Stimulated activated memory B cell treated with anti-CD40 and anti-IgM and Interleukin-4, amounts not matched to agents 10 μg/mL and 1 μg/mL and 100 μg/mL, for 72 hours (primary cell): Measurements from ENCODE around the gene ZDHHC1.
"Not testable (repeated sequence)": the region's sequence is repeated elsewhere in the genome, so short reads cannot be mapped to it uniquely, and the experiment has no call there.

Experiments used
- ATAC-seq: fragments of 150-1000 bp; cut with Tn5 transposase; 2 replicates; pipeline ENCODE4 v1.10.0; 2021
- H3K27ac Mint-ChIP-seq: one replicate; pipeline ENCODE4 v1.8.0; 2022; ENCODE audit warnings: mild to moderate bottlenecking, mixed read lengths
- H3K27me3 Mint-ChIP-seq: one replicate; pipeline ENCODE4 v1.8.0; 2022; ENCODE audit warnings: mixed read lengths
- H3K36me3 Mint-ChIP-seq: one replicate; pipeline ENCODE4 v1.8.0; 2022; ENCODE audit warnings: mixed read lengths
- H3K4me1 Mint-ChIP-seq: one replicate; pipeline ENCODE4 v1.8.0; 2022; ENCODE audit warnings: mixed read lengths
- H3K4me3 Mint-ChIP-seq: one replicate; pipeline ENCODE4 v1.8.0; 2022; ENCODE audit warnings: mild to moderate bottlenecking, moderate library complexity, mixed read lengths
- H3K9me3 Mint-ChIP-seq: one replicate; pipeline ENCODE4 v1.8.0; 2022; ENCODE audit warnings: mixed read lengths

Gene ZDHHC1

DNA sequence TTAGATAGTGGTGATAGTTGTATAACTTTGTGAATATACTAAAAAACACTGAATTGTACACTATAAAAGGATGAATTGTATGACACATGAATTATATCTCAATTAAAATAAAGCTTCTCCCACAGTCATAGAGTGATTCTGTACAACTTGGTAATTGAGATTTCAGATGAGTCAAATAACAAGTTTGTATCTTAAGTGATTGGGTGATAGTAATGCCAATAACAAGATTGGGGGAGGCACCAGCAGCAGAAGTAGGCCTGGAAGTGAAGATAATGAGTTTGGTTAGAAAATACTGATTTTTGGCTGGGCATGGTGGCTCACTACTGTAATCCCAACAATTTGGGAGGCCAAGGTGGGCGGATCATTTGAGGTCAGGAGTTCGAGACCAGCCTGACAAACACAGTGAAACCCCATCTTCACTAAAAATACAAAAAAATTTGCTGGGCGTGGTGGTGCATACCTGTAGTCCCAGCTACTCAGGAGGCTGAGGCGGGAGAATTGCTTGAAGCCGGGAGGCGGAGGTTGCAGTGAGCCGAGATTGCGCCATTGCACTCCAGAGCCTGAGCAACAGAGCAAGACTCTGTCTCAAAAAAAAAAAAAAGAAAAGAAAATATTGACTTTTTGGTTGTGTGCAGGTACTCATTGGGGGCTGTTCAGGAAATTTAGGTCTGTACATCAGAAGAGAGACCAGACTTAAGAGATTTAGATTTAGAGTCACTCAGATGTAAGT lies 56.6 kb downstream of the ZDHHC1 start:
- ATAC-seq, H3K27ac Mint-ChIP-seq, H3K27me3 Mint-ChIP-seq, H3K4me1 Mint-ChIP-seq, H3K36me3 Mint-ChIP-seq, H3K4me3 Mint-ChIP-seq, H3K9me3 Mint-ChIP-seq: not testable (repeated sequence)

DNA sequence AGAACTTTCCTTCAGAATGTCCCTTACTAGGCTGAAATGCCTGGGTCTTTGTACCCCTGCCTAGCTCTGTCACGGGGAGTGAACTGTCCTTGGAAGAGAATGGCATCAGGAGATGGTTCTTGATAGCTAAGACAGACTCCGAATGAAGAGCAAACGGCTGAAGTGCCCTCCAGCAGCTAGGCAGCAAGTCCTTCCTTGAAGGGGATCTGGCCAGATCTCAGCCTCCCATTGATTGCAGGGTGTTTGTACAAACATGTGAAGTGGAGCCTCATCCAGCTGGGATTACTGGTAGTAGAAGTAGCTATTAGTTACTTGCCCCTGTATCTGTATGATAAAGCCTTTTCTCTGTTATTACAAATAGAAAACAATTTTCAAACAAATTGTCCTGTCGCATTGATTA lies 58.7 kb downstream of the ZDHHC1 start:
- no peaks in the 10 kb centered on the region for H3K4me1 Mint-ChIP-seq
- ATAC-seq = no peak
- no peaks in the 10 kb centered on the region for H3K9me3 Mint-ChIP-seq
- H3K27me3 Mint-ChIP-seq = no peaks in the 10 kb centered on the region
- H3K36me3 Mint-ChIP-seq = no peaks in the 10 kb centered on the region
- H3K27ac Mint-ChIP-seq = no peak overlapping the region
- H3K4me3 Mint-ChIP-seq = no peak overlapping the region

DNA sequence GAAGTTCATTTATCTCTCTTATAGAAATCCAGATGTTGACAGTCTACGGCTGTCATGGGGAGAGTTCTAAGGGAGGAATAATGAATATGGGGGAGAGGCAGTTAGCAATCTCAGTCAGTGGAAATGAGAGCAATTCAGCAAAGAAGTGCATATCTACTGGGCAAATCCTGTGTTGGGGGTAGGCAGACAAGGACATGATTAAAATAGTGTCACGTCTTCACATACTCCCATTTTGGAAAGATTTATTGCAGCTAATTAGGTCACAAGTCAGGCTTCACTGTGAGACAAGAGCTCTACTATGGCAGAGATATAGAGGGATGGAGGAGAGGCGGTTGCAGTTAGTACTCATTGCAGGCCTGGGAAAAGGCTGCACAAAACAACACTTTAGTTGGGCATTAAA lies 59.9 kb downstream of the ZDHHC1 start:
- H3K27me3 Mint-ChIP-seq = no peaks in the 10 kb centered on the region
- H3K36me3 Mint-ChIP-seq = no peaks in the 10 kb centered on the region
- H3K9me3 Mint-ChIP-seq = no peaks in the 10 kb centered on the region
- no peak overlapping the region for H3K4me3 Mint-ChIP-seq
- no peaks in the 10 kb centered on the region for H3K4me1 Mint-ChIP-seq
- no peak for ATAC-seq
- no peak overlapping the region for H3K27ac Mint-ChIP-seq

DNA sequence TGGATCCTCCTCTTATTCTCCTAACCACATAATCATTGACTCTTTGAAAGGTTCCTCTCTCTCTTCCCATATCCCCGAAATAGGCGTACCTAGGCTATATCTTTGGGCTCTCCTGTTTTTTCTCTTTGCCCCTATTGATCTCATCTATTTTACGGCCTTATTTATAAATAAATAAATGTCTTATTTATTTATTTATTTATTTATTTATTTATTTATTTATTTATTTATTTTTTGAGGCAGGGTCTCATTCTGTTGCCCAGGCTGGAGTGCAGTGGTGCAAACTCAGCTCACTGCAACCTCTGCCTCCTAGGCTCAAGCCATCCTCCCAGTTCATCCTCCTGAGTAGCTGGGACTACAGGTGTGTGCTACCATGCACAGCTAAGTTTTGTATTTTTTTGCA lies 63.8 kb downstream of the ZDHHC1 start:
- not testable (repeated sequence) for H3K27me3 Mint-ChIP-seq, H3K27ac Mint-ChIP-seq, H3K4me1 Mint-ChIP-seq, H3K36me3 Mint-ChIP-seq, ATAC-seq, H3K4me3 Mint-ChIP-seq, H3K9me3 Mint-ChIP-seq

DNA sequence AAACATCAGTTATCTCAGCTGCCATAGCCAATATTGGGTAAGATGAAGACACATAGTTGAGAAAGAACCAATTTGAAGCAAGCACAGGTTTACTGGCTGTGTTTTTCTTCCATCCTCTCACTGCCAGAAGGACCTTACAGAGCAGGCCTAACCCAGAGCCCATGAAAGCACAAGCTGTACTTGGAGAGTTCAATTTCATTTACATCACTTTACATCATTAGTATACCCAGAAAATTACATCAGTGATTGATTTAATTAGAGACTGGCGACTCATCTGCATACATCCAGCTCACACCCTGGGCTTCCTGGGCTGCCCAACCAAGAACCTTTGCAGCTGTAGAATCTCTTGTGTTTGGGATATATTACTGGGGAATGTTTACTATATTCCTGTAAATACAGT lies 66.0 kb downstream of the ZDHHC1 start:
- H3K27ac Mint-ChIP-seq = no peak overlapping the region
- H3K9me3 Mint-ChIP-seq = no peaks in the 10 kb centered on the region
- ATAC-seq = no peak
- no peak overlapping the region for H3K4me3 Mint-ChIP-seq
- H3K4me1 Mint-ChIP-seq = no peaks in the 10 kb centered on the region
- no peaks in the 10 kb centered on the region for H3K27me3 Mint-ChIP-seq
- H3K36me3 Mint-ChIP-seq = no peaks in the 10 kb centered on the region

DNA sequence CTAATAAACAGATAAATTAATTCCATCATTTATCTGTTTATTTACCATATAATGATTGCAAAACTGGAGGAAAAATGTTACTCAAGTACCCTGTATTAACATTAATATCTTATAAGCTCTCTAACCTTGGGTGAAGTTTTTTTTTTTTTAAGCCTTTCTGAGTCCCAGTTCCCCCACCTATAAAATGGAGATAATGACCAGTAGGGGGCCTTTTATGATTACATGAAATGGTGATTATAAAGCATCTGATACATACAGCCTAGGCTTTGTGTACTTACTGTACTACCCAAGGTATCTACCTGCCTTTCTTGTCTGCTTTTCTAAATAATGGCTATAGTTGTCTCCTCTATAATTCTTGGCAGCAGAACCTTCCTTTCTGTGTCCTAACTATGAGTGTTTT lies 67.1 kb downstream of the ZDHHC1 start:
- no peak for ATAC-seq
- Mint-ChIP-seq H3K36me3 (no peaks in the 10 kb centered on the region), H3K27ac (no peak overlapping the region), H3K4me3 (no peak overlapping the region), H3K9me3 (no peaks in the 10 kb centered on the region), H3K27me3 (no peaks in the 10 kb centered on the region), H3K4me1 (no peaks in the 10 kb centered on the region)

DNA sequence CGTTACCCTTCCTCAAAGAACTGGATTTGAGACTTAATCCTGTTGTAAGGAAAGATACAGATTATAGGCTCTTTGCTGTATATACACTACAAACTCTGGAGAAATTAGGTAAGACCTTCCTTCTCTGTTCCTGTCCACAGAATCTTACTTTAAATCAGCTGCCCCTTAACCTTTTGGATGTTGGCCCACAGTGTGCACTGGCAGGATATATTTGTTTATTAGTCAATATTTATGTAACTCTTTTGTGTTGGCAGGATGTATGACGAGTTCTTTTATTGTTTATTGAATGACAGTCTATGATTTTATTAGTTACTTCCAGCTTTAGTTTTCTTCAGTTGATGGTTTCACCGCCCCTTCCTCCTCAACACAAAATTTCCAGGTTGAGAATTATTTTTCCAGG lies 69.9 kb downstream of the ZDHHC1 start:
- no peak for ATAC-seq
- no peaks in the 10 kb centered on the region for H3K9me3 Mint-ChIP-seq
- H3K4me3 Mint-ChIP-seq = no peak overlapping the region
- H3K36me3 Mint-ChIP-seq = no peaks in the 10 kb centered on the region
- H3K27ac Mint-ChIP-seq = no peak overlapping the region
- no peaks in the 10 kb centered on the region for H3K27me3 Mint-ChIP-seq
- H3K4me1 Mint-ChIP-seq = no peaks in the 10 kb centered on the region

DNA sequence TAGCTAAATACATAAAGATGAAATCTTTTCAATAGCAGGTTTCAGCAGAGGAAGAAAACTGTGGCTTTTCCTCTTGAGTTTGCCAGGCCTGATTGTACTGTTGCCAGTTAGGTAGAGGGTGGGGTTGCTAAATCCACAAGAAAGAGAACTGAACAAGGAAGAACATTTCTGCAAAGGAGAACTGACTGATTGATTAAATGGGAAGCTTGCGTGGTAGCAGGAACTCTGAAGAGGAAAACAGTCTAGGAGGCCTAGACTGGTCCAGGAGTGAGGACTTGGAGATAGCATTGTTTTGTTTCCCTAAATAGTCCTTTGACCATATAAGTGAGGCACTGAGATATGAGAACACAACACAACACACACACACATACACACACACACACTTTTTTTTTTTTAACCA lies 70.9 kb downstream of the ZDHHC1 start:
- Mint-ChIP-seq H3K27me3 (no peaks in the 10 kb centered on the region), H3K9me3 (no peaks in the 10 kb centered on the region), H3K27ac (no peak overlapping the region), H3K36me3 (no peaks in the 10 kb centered on the region), H3K4me1 (no peaks in the 10 kb centered on the region), H3K4me3 (no peak overlapping the region)
- ATAC-seq = no peak
